ENCODE data around the gene CAV2. TPM values are rescaled to one million over a fixed set of nuclear protein-coding genes. Genes with fewer than 3 reads are reported as not detected.

Gene CAV2
- total and polyA plus RNA-seq, 9 of the 15 experiments (the other 6 are each of a cell fraction or from before 2014, with no cell fraction given): 16.1 to 137 (median 38.3) TPM

DNA sequence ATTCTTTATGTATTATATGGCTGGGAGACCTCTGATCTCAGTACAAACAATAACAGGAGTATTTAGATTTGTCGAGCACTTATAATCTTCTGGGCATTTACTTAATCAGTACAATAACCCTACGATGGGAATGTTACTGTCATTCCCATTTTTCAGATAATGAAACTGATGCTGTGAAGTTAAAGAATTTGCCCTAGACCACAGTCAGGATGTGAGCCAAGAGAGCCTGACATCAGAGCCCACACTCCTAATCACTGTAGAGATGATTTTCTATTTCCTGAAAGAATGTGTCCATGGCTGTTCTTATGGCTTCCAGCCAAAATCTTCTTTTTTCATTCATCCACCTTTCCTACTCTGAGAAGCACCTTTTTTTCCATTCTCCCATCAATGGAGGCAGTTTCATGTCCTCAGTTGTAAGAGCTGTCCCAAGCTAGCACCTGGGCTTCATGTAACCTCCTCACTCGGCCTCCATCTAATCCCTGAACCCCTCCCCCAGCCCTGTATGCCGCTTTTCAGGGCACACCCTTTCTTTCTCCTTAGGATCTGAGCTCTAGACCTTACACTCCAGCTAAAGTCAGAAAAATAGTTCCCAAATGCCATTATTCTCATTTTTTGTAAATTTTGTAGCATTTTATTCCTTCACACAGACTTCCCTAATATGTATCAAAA, 13.1 kb downstream of the CAV2 start (continued):
- TF ChIP-seq BRD4 (IDR thresholded peaks at IDR 0.05): no peak
- TF ChIP-seq, protein P1, sequence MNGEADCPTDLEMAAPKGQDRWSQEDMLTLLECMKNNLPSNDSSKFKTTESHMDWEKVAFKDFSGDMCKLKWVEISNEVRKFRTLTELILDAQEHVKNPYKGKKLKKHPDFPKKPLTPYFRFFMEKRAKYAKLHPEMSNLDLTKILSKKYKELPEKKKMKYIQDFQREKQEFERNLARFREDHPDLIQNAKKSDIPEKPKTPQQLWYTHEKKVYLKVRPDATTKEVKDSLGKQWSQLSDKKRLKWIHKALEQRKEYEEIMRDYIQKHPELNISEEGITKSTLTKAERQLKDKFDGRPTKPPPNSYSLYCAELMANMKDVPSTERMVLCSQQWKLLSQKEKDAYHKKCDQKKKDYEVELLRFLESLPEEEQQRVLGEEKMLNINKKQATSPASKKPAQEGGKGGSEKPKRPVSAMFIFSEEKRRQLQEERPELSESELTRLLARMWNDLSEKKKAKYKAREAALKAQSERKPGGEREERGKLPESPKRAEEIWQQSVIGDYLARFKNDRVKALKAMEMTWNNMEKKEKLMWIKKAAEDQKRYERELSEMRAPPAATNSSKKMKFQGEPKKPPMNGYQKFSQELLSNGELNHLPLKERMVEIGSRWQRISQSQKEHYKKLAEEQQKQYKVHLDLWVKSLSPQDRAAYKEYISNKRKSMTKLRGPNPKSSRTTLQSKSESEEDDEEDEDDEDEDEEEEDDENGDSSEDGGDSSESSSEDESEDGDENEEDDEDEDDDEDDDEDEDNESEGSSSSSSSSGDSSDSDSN (IDR thresholded peaks at IDR 0.05; ENCODE audit: borderline replicate concordance in 1 of 2, low read depth in 2 of 2, low read length in 2 of 2): no peak
- no peak for TF ChIP-seq ZNF668 (CRISPR knock-in tag; IDR thresholded peaks at IDR 0.05)
- TF ChIP-seq TAF15 (IDR thresholded peaks at IDR 0.05; ENCODE audit: low read depth, low read length): no peak
- no peak for TF ChIP-seq POLR2B (IDR thresholded peaks at IDR 0.05; ENCODE audit: low read depth, partially characterized antibody)
- TF ChIP-seq E2F3 (CRISPR knock-in tag; IDR thresholded peaks at IDR 0.05): no peak
- no peak for TF ChIP-seq ZNF707 (CRISPR knock-in tag; conservative IDR thresholded peaks at IDR 0.05)
- TF ChIP-seq ZNF561 (CRISPR knock-in tag; conservative IDR thresholded peaks at IDR 0.05): no peak
- peak; percentile 36 for TF ChIP-seq RBM25 (IDR thresholded peaks at IDR 0.05; ENCODE audit: low read depth, low read length, severe bottlenecking)
- peak; percentile 10 to 37; a peak in 1 of 4 replicates for TF ChIP-seq KDM1A (IDR thresholded peaks at IDR 0.05)
- TF ChIP-seq MAZ (CRISPR knock-in tag; conservative IDR thresholded peaks at IDR 0.05 in 1 of 2, IDR thresholded peaks at IDR 0.05 in 1 of 2): 0 out of 4 replicates have a peak, but pooled peaks of 1 of the 2 experiments have one; percentile 15

Data from K562 (cell line).